HG02970 (cell line): Measurements from ENCODE around the gene MLPH.

Experiments
- ATAC-seq: cut with Tn5 transposase; IDR thresholded peaks from one replicate; pipeline ENCODE4 v1.9.1; 2021; ENCODE audit warnings: mild to moderate bottlenecking, moderate library complexity, moderate number of reproducible peaks; ENCODE audit not compliant: unreplicated experiment, low FRiP score

The MLPH gene

GRCh38 chr2:237478095-237478494 lies 9.0 kb upstream of the MLPH start:
- ATAC-seq = no peak

GRCh38 chr2:237478979-237479378 lies 8.1 kb upstream of the MLPH start:
- ATAC-seq = no peak

- no peak for ATAC-seq
These were observed 7.3 kb upstream of the MLPH start for GRCh38 chr2:237479747-237480146.

GRCh38 chr2:237480556-237480955 lies 6.5 kb upstream of the MLPH start:
- ATAC-seq = no peak

GRCh38 chr2:237480988-237481525 lies 6.0 kb upstream of the MLPH start:
- ATAC-seq = no peak

GRCh38 chr2:237482485-237482884 lies 4.6 kb upstream of the MLPH start:
- ATAC-seq = no peak

- ATAC-seq = no peak
These were observed 3.9 kb upstream of the MLPH start for GRCh38 chr2:237483018-237483731.

GRCh38 chr2:237485304-237485703 lies 1.7 kb upstream of the MLPH start:
- no peak for ATAC-seq

GRCh38 chr2:237485844-237486243 lies 1.2 kb upstream of the MLPH start:
- ATAC-seq = no peak

GRCh38 chr2:237486334-237486818 lies 675 bp upstream of the MLPH start:
- ATAC-seq = no peak

- no peak for ATAC-seq
These were observed 445 bp downstream of the MLPH start for GRCh38 chr2:237487496-237487895.

- ATAC-seq = no peak
These were observed 1.2 kb downstream of the MLPH start for GRCh38 chr2:237488295-237488694.

- no peak for ATAC-seq
These were observed 2.1 kb downstream of the MLPH start for GRCh38 chr2:237488901-237489860.

GRCh38 chr2:237490009-237490711 lies 3.1 kb downstream of the MLPH start:
- ATAC-seq = no peak

- ATAC-seq = no peak
These were observed 3.7 kb downstream of the MLPH start for GRCh38 chr2:237490795-237491194.

- ATAC-seq = no peak
These were observed 4.6 kb downstream of the MLPH start for GRCh38 chr2:237491515-237492118.

GRCh38 chr2:237492137-237492890 lies 5.3 kb downstream of the MLPH start:
- no peak for ATAC-seq

GRCh38 chr2:237494066-237494465 lies 7.0 kb downstream of the MLPH start:
- ATAC-seq = no peak

GRCh38 chr2:237495521-237496117 lies 8.6 kb downstream of the MLPH start:
- no peak for ATAC-seq
